ENCODE results near the gene C1orf232.

The C1orf232 gene

DNA sequence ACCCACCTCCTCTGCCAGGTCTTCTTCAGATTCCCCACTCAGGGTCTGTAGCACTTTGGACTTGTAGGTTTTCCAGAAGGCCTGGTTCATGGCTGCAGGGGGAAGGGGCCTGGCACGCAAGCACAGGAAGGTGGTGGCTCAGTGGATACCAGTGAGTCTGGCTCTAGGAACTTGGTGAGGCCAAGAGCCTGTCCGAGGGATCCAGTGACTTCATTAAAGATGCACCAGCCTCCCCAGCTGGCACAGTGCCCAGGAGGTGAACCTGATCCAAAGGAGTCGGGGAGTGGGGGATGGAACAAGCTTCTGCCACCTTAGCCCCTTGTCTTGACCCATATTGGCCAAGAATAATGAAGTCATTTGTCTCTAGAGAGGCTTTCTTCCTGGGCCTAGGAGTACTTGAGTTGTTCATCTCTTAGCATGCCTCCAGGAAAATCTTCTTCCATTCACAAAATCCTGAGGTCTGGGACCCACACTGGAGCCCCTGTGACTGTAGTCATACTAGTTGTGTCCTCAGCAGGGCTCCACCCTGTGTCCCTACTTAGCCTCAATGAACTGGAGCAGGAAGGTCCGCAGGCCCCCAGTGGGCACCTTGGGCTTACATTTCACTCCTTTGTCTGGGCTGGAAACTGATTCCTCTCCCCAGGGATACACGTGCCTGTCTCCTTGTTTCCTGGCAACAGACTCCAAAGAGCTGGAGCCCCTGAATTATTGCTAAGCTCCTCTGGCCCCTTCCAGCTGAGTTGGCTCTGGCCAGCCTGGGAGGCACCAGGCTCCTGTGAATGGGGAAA, at the start of gene C1orf232:
Gene C1orf232, minus strand, starts transcription at position 554 of the 788 bp plus-strand sequence. Its CDS starts 464 bp downstream, at position 90.
- no peak for DNase-seq

DNA sequence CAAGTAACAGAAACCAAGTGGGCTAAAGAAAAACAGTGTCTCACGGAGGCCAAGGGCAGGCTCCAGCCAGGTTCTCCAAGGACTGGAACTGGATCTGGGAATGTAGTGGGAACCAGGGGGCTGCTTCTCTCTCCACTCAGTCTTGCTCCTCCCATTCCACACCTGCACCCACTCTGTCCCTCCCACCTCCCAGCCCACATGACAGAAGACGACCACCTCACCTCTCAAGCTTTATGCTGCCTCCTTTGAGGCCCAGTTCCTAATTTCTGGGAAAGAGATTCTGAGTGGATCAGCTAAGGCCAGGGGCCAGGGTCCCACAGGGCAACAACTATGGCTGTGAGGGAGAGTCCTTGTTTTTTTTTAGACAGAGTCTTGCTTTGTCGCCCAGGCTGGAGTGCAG, 46.5 kb upstream of the C1orf232 start:
- DNase-seq: no peak

DNA sequence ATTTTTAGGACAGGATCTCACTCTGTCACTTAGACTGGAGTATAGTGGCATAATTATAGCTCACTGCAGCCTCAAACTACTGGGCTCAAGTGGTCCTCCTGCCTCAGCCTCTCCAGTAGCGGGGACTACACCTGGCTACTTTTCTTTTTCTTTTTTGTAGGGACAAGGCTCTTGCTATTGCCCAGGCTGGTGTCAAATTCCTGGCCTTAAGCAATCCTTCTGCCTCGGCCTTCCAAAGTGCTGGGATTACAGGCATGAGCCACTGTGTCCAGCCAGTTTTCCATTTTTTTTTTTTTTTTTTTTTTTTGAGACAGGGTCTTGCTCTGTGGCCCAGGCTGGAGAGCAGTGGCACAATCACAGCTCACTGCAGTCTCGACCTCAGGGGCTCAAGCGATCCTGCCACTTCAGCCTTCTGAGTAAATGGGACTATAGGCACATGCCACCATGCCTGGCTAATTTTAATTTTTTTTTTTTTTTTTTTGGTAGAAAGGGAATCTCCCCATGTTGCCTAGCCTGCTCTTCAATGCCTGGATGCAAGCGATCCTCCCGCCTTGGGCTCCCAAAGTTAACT, 44.7 kb upstream of the C1orf232 start:
- no peak for DNase-seq

DNA sequence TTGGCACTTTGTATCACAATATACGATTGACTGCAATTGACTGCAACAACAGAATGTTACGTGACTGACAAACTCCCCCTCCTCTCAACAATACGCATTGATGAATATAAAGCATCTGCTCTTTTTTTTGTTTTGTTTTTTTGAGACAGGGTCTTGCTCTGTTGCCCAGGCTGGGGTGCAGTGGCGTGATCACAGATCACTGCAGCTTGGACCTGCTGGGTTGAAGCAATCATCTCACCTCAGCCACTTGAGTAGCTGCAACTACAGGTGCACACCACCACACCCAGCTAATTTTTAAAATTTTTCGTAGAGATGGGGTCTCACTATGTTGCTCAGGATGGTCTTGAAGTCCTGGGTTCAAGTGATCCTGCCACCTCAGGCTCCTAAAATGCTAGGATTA, 44.0 kb upstream of the C1orf232 start:
- DNase-seq: no peak

DNA sequence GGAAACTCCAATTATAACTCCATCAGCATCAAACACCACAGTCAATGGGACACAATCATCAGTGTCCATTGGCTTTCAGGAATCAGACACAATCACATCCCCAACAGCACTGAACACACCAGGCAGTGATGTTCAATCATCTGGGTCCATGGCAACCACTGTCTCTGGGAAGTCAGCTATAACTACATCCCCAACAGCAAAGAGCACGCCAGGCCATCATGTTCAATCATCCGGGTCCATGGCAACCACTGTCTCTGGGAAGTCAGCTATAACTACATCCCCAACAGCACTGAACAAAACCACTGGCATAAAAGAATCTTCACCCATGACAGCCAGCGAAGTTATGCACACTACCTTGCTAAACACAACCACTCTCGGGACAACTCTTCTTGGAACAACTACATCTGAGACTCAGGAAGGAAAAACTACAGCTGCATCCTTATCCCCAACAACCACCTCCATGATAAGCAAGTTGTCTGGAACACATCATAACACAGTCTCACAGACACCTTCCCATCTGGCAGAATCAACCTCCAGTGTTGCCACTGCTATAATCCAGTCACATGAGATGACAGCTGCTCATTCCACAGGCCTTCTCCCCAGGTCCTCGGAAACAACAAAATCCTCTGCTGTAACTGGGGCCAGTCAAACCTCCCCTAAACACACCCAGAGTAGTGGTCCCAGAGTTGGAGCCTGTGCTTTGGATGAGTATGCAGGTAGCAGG, 41.5 kb upstream of the C1orf232 start:
- DNase-seq: no peak

DNA sequence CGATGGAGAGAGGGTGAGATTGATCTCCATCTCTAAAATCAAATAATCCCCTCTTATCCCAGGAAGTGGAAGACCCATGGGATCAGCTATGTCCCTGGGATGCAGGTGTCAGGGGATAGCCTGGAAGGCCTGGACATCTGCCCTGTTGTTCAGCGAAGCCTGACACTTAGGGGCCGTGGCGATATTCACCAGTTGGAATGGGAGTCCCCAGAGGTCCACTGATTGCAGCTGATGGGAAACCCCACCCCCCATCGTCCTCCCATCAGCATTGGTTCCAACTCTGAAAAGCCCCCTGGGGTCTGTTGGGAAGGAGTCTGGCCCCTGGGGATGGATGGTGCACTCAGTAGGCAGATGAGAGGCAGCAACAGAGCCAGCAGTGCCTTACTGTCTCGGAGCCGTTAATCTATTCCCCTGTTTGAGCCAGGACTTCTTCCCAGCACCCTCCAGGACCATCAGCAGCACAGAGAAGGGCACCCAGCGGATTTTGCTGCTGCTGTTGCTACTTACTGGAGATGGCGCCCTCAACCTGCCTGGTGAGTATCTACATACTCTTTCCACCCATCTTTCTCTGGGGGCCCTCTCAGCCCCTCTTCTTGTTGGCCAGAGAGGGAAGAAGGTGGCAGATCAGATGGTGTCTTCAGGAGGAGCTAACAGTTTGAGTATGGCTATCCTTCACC, 35.0 kb upstream of the C1orf232 start:
- DNase-seq: no peak

DNA sequence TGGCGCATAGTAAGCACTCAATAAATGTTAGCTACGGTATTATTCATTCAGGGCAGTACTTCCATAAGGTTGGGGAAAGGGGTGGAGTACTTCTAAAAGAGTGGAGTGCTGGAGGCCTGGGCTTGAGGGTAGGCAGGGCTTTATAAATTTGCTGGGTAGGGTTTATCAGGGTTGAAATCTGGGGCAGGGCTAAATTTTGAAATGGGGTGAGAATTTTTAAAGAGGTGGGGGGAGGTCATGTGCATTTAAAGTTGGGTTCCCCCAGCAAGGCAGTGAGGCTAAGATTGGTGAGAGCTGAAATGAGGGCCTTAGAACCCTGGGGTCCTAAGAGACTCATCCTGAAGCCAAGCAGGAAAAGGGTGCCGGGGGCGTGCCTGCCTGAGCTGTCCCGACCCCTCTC, 31.6 kb upstream of the C1orf232 start:
- DNase-seq: no peak

DNA sequence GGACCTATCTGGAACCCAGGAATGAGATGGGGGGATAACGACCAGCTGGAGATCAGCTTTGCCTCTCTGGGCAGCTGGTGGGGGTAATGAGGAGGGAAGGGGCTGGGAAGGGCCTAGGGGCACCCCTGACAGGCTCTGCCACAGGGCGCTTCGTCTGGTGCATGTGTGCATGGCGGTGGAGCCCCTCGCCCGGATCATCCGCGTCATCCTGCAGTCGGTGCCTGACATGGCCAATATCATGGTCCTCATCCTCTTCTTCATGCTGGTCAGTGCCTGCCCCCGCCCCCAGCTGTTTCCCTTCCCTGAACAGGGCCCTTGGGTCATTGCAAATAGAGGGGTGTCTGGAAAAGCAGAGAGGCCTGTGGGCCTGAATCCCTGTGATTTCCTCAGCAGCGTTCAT, 29.1 kb upstream of the C1orf232 start:
- no peak for DNase-seq

DNA sequence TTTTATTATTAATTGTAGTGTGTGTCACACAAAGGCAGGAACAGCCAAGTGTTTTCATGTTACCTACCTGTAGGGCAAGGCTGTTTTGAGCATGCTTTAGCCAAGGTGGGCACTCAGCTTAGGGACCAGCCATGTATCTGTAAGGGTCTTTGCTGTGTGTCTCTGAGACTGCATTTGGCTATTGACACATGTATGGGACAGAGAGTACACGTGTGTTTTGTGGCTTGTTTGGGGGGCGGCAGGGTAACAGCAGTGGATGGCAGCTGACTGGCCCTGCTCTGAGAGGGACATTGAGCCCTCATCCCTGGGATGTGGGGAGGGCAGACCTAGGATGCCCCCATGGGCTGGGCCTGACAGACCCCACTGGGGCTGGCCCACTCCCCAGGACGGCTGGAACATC, 28.5 kb upstream of the C1orf232 start:
- DNase-seq: no peak

DNA sequence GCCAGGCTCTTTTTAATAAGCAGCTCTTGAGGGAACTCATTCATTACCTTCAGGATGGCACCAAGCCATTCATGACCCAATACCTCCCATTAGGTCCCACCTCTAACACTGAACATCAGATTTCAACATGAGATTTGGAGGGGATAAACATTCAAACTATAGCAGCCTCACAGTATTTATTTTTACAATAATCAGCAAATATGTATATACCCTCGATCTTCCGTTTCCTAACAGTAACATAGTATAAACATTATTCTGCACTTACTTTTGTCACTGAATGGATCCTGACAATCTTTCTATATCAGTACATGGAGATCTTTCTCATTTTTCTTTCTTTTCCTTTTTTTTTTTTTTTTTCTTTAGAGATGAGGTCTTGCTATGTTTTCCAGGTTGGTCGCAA, 27.0 kb upstream of the C1orf232 start:
- DNase-seq: no peak

DNA sequence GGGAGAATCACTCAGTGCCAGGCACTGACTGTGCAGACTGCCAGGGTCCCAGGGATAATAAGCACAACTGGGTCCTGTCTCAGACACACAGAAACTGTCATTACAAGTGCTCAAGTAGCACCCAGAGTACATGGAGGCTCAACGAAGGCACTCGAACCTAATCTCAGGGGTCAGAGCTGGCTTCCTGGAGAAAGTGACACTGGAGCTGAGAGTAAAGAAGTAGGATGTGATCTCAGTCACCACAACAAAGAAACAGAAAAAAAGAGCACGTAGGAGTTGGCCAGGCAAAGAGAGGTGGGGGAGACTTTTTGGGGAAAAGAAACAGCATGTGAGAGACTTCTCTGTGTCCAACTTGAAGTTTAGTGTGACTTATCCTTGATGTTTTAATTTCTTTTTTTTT, 23.0 kb upstream of the C1orf232 start:
- DNase-seq: no peak

DNA sequence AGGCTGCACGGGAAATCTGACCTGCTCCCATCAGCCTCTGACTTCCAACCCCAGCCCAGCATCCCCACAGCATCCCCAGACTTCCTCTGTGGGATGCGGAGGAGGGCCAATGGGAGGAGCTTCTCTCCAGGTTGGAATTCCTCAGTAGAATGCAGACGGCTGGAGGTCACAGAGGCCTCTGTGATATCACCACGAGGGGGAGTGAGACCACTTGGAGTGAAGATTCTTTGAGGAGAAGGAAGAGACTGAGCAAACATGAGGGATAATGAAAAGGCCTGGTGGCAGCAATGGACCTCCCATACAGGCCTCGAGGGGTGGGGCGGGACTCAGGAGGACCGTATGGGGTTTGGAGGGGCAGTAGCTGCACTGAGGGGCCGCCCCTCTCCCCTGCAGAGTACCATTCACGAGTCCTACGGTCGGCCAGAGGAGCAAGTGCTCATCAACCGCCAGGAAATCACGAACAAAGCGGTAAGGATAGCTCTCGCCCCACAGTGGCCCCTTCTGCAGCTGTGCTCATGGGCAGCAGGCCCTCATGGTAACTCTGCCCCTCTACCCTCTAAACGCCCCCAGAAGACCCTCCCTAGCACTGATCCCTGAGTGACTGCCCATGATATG, 21.7 kb upstream of the C1orf232 start, which contains the start of gene CATSPER4:
Gene CATSPER4, plus strand, starts transcription at position 230 of the 615 bp plus-strand sequence. Its CDS starts 26 bp downstream, at position 256.
- no peak for DNase-seq

DNA sequence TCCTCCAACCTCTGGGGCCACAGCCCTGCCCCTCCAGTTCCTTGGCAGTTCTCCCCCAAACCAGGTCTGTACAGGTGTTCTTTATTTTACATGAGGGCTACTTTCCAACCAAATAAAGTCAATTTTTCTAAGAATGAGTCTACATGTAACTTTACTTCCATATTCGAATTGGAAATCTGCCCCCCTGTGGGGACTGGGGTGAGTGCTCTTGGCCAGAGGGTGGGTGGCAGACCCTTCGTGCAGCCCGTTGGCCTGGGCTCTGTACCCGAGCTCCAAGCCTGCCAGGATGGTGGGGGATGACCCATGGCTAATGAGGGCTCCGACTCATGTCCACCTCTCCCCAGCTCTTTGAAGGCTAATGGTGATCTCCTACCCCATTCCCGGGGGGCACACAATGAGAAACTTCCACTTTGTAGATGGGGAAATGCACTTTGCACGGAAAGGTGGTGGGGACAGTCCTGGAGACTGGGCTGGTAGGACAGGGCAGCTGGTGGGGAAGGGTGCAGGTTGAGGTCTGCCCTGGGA, 21.1 kb upstream of the C1orf232 start:
- DNase-seq: no peak

DNA sequence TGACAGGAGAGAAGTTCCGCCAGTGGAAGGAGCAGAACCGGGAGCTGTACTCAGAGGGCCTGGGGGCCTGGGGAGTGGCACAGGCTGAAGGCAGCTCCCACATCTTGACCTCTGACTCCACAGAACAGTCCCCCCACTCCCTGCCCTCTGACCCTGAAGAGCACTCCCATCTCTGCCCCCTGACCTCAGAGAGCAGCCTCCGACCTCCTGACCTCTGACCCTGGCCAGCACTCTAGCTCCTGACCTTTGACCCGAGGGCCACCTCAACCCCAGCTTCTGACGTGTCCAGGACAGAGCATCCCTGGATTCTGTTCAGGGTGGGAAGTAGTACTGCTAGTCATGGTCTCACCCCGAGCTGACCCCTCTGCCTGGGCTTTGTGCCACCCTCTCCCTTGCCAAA, 20.6 kb upstream of the C1orf232 start:
- DNase-seq: no peak

DNA sequence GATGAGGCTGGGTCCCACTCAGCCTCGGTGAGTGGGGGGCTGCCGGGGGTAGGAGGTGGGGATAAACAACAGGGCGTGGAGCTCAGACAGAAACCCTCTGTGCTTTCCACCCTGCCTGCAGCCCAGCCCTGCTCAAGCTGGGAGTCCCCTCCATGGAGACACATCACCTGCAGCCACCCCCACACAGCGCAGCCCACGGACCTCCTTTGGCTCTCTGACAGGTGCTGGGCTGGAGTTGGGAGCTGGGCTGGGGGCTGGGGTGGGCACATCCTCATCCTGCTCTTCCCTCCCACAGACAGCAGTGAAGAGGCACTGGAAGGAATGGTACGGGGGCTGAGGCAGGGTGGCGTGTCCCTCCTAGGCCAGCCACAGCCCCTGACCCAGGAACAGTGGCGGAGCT, 19.7 kb upstream of the C1orf232 start:
- DNase-seq: no peak

DNA sequence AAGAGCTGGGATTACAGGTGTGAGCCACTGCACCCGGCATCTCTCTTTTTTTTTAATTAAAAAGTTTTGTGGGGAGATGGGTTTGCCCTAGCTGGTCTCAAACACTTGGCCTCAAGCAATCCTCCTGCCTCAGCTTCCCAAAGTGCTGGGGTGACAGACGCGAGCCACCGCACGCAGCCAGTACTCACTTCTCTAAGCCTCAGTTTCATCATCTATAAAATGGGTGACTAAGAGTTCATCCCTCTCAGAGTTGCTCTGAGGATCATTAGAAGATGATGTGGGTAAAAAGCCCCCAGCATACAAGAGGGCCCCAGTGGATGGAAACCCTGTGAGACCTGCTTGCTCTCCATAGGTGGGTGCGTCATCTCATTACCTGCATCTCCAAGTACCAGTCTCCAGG, 19.1 kb upstream of the C1orf232 start:
- DNase-seq: no peak

DNA sequence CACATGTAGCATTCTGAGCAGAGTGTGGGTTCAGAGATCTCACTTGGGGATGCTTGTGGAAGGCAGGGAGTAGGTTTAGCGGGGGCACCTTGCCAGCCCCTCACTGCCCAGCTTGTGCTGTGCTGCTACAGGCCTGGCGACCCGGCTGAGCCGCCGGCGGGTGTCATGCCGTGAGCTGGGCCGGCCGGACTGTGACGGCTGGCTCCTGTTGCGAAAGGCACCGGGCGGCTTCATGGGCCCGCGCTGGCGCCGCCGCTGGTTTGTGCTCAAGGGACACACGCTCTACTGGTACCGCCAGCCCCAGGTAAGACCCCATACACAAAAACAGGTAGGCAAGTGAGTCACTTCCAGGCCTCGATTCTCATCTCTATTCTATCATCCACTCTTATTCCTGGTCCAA, 16.1 kb upstream of the C1orf232 start:
- no peak for DNase-seq

DNA sequence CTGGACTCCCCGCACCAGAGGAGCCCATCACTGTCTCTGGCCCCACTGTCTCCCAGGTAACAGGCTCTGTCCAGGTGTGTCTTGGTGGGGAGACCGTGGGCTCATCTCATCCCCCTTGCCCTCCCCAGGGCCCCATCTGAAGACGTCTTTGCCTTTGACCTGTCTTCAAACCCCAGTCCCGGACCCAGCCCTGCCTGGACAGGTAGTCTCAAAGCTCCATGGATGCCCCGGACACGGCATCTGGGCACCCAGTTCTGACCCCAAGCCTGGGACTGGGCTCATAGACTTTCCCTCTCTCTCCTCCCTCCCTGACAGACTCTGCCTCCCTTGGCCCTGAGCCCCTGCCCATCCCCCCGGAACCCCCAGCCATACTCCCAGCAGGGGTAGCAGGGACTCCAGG, 15.3 kb upstream of the C1orf232 start:
- no peak for DNase-seq

DNA sequence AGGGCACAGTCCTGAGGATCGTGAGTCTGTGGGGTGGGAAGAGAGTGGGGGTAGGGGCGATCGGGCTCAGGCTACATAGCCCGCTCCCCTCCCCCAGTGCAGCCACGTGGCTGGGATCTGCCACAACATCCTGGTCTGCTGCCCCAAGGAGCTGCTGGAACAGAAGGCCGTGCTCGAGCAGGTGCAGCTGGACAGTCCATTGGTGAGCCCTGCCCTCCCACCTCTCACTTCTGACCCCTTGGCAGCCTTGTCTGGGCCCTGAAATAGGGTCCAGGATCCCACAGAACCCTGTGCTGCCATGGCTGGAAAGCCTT, 13.6 kb upstream of the C1orf232 start:
- no peak for DNase-seq

DNA sequence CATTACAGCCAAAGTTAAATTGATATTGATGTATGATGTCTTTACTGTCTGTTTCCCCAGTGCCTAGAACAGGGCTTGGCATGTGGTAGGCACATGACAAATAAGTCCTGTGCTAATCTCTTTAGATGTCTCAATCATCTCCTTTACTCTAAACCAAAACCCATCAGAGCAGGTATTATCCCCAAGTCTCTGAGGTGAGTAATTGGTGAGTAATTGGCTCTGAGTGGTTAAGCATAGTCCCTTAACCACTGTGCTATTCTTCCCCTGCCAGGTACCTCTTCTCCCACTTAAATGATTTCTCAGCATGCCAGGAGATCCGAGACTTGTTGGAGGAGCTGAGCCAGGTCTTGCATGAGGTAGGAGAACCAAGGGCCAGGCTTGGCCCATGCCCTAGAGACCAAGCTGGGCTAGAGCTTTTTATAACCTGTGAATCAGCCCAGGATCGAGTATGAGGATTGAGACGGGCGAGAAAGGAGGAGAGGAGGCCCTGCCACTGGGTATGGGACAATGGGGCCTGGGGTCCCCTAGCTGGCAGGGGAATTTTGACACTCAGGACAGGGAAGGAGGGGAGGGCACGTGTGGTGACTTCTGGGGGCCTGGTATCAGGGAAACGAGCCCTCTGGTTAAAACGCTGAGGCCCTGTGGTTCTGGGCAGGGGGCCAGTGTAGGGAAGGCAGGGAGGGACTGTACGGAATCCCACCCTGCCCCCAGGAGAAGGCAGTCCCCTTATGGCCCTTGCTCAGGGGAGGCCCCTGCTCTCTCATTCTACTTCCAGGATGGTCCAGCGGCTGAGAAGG, 13.0 kb upstream of the C1orf232 start:
- DNase-seq: no peak

DNA sequence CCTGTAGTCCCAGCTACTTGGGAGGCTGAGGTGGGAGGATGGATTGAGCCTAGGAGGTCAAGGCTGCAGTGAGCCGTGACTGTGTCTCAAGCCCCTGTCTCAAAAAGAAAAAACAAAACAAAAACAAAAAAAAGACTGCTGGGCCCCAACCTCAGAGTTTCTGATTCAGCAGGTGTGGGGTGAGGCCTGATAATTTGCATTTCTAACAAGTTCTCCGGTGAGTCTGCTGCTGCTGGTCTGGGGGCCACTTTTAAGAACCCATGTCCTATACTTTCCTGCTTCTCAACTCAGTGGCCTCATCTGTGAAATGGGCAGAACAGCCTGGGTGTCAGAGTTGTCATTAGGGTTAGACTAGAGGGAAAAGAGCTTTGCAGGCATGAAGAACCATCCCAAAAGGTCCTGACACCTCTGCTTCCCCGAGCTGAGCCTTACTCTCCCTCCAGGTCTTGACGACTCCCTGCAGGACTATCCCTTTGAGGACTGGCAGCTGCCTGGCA, 11.3 kb upstream of the C1orf232 start:
- DNase-seq: no peak

DNA sequence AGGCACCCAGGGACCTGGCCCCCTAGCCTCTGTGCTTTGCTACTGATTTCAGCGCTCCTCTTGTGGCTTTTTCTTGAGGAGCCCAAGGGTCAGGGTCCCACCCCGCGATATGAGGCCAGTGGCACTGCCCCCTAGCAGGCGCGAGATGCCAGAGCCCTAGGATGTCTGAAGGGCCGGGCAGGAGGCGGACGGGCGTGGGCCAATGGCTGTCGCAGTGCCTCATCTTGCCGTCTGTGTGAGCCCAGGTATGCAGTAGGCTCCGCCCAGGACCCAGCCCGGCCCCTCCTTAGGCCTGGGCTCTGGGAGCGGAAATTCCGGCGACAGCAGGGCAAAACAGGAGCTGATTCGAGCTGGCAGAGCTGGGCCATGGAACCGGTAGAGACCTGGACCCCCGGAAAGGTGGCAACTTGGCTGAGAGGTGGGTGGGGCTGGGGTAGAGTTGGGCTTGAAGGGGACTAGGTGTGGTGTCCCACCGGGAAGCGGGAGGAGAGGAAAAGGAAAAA, 8.5 kb upstream of the C1orf232 start, which contains the start of gene CNKSR1:
Gene CNKSR1, plus strand, starts transcription at position 310 of the 503 bp plus-strand sequence. Its CDS starts 57 bp downstream, at position 367.
- DNase-seq: no peak
